ENCODE measurements around the gene AARS1. TPM values are rescaled to one million over a fixed set of nuclear protein-coding genes. Genes with fewer than 3 reads are reported as not detected.

AARS1 gene
- total and polyA plus RNA-seq, 2 experiments from 2014 or later = 105 to 292 TPM

Small RNA genes lying within 50 kb of the gene (small RNA-seq; reads per million reads assigned to genes)
- gene AC009060.2 (ENCODE audit: low replicate concordance) = not detected
- not detected for gene RN7SL279P (ENCODE audit: low replicate concordance)

Other genes starting within 250 kb of the AARS1 start
- gene PDPR, start 175.2 kb downstream of the AARS1 start, total RNA-seq (2014; rRNA removed; shearing (Covaris generic)) = 35.7 and 38.2 TPM in 2 replicates
- 7.8 and 8.3 TPM in 2 replicates for gene PDPR, start 175.2 kb downstream of the AARS1 start, polyA plus RNA-seq (2016; fragmentation: Nextera tagmentation; extraction: Ambion mirVana)
- gene CLEC18C, start 115.7 kb downstream of the AARS1 start, total RNA-seq (2014; rRNA removed; shearing (Covaris generic)) = not detected in 2 replicates
- gene CLEC18C, start 115.7 kb downstream of the AARS1 start, polyA plus RNA-seq (2016; fragmentation: Nextera tagmentation; extraction: Ambion mirVana) = 0.06 and 0.16 TPM in 2 replicates
- 27.8 and 28.2 TPM in 2 replicates for gene EXOSC6, start 37.6 kb downstream of the AARS1 start, total RNA-seq (2014; rRNA removed; shearing (Covaris generic))
- 13.7 and 14.4 TPM in 2 replicates for gene EXOSC6, start 37.6 kb downstream of the AARS1 start, polyA plus RNA-seq (2016; fragmentation: Nextera tagmentation; extraction: Ambion mirVana)
- 45.8 and 55.2 TPM in 2 replicates for gene DDX19B, start 9.7 kb upstream of the AARS1 start, total RNA-seq (2014; rRNA removed; shearing (Covaris generic))
- 38.8 and 42.2 TPM in 2 replicates for gene DDX19B, start 9.7 kb upstream of the AARS1 start, polyA plus RNA-seq (2016; fragmentation: Nextera tagmentation; extraction: Ambion mirVana)
- gene DDX19A, start 57.4 kb upstream of the AARS1 start, total RNA-seq (2014; rRNA removed; shearing (Covaris generic)) = 58.0 and 67.3 TPM in 2 replicates
- gene DDX19A, start 57.4 kb upstream of the AARS1 start, polyA plus RNA-seq (2016; fragmentation: Nextera tagmentation; extraction: Ambion mirVana) = 22.2 and 24.1 TPM in 2 replicates
- 36.8 and 39.8 TPM in 2 replicates for gene ST3GAL2, start 149.6 kb upstream of the AARS1 start, total RNA-seq (2014; rRNA removed; shearing (Covaris generic))
- 12.1 and 12.3 TPM in 2 replicates for gene ST3GAL2, start 149.6 kb upstream of the AARS1 start, polyA plus RNA-seq (2016; fragmentation: Nextera tagmentation; extraction: Ambion mirVana)
- 4.0 and 8.0 TPM in 2 replicates for gene FCSK, start 165.1 kb upstream of the AARS1 start, total RNA-seq (2014; rRNA removed; shearing (Covaris generic))
- 1.5 and 2.3 TPM in 2 replicates for gene FCSK, start 165.1 kb upstream of the AARS1 start, polyA plus RNA-seq (2016; fragmentation: Nextera tagmentation; extraction: Ambion mirVana)
- 38.1 and 46.9 TPM in 2 replicates for gene COG4, start 234.0 kb upstream of the AARS1 start, total RNA-seq (2014; rRNA removed; shearing (Covaris generic))
- gene COG4, start 234.0 kb upstream of the AARS1 start, polyA plus RNA-seq (2016; fragmentation: Nextera tagmentation; extraction: Ambion mirVana) = 23.9 and 28.8 TPM in 2 replicates
- 289 and 316 TPM in 2 replicates for gene SF3B3, start 234.3 kb upstream of the AARS1 start, total RNA-seq (2014; rRNA removed; shearing (Covaris generic))
- 202 and 203 TPM in 2 replicates for gene SF3B3, start 234.3 kb upstream of the AARS1 start, polyA plus RNA-seq (2016; fragmentation: Nextera tagmentation; extraction: Ambion mirVana)

Data from GM23338 (cell line).